HG03342 (cell line): ENCODE data around the gene HELZ2.
A peak's percentile ranks its signal among the peaks of the same experiment; 100 is the strongest.

Source experiments
- ATAC-seq: cut with Tn5 transposase; IDR thresholded peaks from one replicate; pipeline ENCODE4 v1.9.1; 2021; ENCODE audit warnings: mild to moderate bottlenecking, moderate library complexity; ENCODE audit not compliant: unreplicated experiment

The HELZ2 gene

DNA sequence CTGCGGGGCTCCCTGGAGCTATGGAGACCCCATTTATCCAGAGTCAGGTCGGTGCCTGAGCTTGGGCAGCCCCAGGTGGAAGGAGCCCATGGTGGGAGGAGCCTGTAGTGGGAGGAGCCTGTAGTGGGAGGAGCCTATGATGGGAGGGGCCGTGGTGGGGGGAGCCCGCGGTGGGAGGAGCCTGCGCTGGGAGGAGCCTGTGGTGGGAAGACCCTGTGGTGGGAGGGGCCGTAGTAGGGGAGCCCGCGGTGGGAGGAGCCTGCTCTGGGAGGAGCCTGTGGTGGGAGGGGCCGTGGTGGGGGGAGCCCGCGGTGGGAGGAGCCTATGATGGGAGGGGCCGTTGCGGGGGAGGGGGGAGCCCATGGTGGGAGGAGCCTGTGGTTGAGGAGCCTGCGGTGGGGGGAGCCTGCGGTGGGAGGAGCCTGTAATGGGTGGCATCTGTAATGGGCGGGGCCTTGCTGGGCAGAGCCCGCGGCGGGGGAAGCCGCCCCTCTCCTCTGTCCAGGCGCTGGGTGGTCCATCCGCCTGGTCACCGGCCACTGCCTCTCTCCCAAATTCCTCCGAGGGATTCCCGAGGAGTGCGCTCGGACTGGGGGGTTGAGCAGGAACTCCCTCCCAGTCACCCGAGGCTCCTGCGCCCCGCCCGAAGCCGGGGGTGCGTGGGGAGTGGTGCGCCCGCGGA lies 20.6 kb downstream of the HELZ2 start:
- peak; percentile 38 for ATAC-seq

DNA sequence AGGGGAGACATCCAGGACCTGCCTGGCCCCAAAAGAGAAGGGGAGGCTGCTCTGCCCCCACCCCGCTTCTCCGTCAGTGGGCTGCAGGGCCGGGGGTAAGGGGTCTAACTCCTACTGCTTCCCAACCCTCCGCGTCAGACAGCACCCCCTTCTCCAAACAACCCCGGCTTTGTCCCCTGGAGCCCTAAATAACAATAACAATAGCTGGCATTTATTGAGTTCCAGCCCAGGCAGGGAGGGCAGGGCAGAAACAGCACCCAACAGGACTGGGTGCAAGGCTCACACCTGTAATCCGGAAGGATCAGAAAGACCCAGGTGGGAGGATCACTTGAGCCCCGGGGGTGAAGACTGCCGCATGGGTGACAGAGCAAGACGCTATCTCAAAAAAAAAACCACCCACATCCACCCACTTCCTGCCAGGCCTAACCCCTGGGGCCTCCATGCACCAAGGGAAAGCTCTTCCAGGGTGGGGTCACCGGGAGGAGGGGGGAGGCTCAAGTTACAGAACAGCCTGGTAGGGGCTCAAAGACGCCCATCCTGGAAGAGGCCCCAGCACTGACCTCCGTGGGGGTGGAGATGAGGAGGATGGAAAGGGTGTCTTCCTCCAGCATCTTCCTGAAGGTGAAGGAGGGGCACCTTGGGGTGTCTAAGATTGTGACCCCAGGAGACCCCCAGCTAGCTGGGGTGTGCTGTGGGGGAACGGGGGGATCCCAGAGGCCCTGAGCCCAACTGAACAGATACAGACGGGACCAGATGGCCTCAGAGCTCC lies 21.4 kb downstream of the HELZ2 start:
- ATAC-seq = peak; percentile 31

DNA sequence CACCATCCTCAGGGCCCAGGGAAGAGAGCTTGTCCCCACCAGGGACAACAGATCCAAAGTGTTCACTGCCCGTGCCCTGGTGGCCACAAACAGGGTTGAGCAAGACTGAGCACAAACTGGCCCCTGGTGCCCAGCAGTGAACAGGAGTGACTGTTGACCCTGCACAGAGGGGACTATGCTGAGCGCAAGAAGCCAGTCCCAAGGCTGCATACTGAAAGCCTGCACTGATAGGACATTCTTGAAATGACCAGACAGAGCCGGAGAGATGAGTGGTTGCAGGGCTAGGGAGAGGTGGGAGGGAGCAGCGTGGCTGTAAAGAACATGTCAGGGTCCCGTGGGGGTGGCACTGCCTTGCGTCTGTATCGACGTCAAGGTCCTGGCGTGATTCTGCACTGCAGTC lies 23.0 kb downstream of the HELZ2 start:
- ATAC-seq = no peak

GRCh38 chr20:63549679-63550282 lies 24.3 kb downstream of the HELZ2 start:
- no peak for ATAC-seq

- ATAC-seq = no peak
Observed at GRCh38 chr20:63549019-63549418, 25.0 kb downstream of the HELZ2 start.

- ATAC-seq = no peak
Observed at GRCh38 chr20:63548542-63548941, 25.5 kb downstream of the HELZ2 start.

- no peak for ATAC-seq
Observed at GRCh38 chr20:63547725-63548480, 26.1 kb downstream of the HELZ2 start, which contains the start of gene SRMS. SRMS (minus strand) TSS chr20:63547749; CDS start chr20:63547463, 286 bp downstream.

DNA sequence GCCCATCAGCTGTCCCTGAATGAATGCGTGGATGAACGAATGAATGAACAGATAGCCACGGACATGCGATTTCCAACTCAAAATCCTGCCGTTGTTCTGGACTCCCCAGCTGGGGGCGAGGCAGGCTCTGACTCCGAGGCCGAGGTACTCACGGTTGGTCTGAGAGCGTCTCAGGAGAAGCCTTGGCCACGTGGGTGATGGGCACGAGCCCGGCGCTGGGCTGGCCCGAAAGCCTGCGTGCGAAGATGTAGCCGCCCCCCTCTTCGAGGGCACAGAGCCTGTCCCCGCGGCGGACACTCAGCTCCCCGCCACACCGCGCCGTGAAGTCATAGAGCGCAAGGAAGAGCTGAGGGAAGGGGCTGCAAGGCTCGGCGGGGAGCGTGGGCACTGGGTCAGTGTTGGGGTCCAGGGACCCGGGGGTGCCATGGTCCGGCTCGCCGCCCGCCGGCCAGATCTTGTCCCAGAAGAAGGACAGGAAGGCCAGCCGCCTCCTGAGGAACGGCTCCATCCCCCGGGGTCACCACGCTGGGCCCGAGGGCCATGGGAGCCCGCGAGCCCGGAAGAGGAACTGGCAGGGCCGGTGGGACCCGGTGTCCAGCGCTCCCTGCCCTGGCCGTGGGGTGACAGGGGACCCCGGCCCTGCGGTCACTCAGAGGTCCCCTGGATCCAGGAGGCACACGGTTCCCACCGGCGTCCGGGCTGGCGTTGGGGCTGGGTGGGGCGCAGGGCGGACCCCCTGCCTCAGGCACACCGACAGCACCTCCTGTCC lies 26.9 kb downstream of the HELZ2 start:
- no peak for ATAC-seq

DNA sequence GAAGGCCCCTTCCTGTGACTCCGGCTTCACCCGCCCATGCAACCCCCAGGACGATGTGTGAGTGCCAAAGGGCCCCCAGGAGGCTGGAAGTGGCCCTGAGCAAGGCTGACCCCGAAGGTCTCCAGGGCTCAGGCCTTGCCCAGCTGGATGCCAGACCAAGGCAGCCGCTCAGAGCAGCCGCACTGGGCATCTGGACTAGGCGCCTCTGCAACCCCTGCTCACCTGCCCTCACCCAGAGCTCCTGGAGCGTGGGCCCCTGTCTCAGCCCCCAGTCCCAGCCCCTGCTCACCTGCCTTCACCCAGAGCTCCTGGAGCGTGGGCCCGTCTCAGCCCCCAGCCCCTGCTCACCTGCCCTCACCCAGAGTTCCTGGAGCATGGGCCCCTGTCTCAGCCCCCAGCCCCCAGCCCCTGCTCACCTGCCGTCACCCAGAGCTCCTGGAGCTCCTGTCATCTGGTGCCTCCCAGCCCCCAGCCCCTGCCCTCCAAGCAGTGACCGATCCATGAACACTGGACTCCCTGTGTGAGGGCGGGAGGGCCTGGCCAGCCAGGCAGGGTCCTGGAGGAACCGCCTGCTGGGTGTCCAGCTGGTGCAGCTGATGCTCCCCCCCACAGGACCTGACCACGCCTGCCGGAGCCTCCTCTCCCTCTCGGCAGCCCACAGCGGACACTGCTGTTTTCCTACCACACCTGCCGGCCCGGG lies 27.6 kb downstream of the HELZ2 start:
- ATAC-seq = no peak

DNA sequence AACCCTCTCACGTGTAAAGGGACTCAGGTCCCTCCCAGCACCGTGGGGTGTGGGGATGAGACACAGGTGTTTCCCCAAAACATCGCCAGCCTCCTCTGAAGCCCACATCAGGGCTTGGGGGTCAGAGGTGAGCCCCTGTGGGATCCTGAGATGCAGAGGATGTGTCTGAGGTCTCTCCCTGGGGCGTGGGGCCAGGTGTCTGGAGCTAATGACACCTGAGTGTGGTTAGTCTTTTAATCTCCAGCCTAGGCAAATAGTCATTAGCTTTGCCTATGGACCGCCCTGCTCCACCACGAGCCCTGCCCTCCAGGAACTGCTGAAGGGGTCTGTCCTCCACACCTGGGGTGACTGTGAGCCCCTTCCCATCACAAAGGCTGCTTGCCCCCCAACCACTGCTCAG lies 28.2 kb downstream of the HELZ2 start:
- no peak for ATAC-seq

GRCh38 chr20:63544958-63545516 lies 29.0 kb downstream of the HELZ2 start:
- no peak for ATAC-seq

- ATAC-seq = no peak
Observed at GRCh38 chr20:63544241-63544957, 29.6 kb downstream of the HELZ2 start.

GRCh38 chr20:63543733-63544132 lies 30.3 kb downstream of the HELZ2 start:
- ATAC-seq = no peak

GRCh38 chr20:63543131-63543530 lies 30.9 kb downstream of the HELZ2 start:
- ATAC-seq = no peak

- ATAC-seq = no peak
Observed at GRCh38 chr20:63542696-63543095, 31.3 kb downstream of the HELZ2 start.

GRCh38 chr20:63542031-63542559 lies 31.9 kb downstream of the HELZ2 start:
- no peak for ATAC-seq

DNA sequence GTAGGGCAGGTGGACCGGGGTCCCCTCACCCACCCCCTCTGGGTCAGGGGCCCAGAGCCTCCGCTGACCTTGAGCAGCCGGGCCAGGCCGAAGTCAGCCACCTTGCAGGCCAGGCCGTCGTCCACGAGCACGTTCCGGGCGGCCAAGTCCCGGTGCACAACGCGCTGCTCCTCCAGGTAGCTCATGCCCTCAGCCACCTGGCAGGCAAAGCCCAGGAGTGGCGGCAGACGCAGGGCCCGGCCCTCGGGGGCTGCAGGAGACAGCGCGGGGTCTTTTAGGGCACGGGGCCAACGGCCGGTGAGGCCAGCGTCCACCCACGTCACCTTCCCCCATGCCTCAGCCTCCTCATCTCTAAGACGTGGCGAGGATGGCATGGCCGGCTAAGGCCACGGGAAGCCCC lies 32.7 kb downstream of the HELZ2 start:
- no peak for ATAC-seq

GRCh38 chr20:63540417-63541186 lies 33.4 kb downstream of the HELZ2 start:
- ATAC-seq = no peak
